ENCODE measurements around the gene CERS6. TPM values are rescaled to one million over a fixed set of nuclear protein-coding genes. Genes with fewer than 3 reads are reported as not detected.

The CERS6 gene
- total and polyA plus RNA-seq, 2 experiments from 2014 or later, result 7.4 to 35.0 TPM

- Mint-ChIP-seq H3K36me3 (ENCODE audit: low read depth) (peaks cover 16% of the 10 kb centered on the region), H3K4me1 (peaks cover 6% of the 10 kb centered on the region; the same call in 2 of the 3 replicates), H3K27ac (no peak overlapping the region), H3K4me3 (no peak overlapping the region), H3K9me3 (peaks cover 5% of the 10 kb centered on the region; the same call in 1 of the 3 replicates), H3K27me3 (ENCODE audit: insufficient read depth, low read depth, poor library complexity) (peaks cover 6% of the 10 kb centered on the region)
- H3K27me3 ChIP-seq (ENCODE audit: insufficient read depth), result no peaks in the 10 kb centered on the region
- H3K27ac ChIP-seq (ENCODE audit: low read depth), result no peak overlapping the region
- no peaks in the 10 kb centered on the region for H3K36me3 ChIP-seq (ENCODE audit: insufficient read depth)
- TF ChIP-seq EZH2 (IDR thresholded peaks at IDR 0.05; ENCODE audit: low read depth, unreplicated experiment) (no peak), CREB1 (CRISPR knock-in tag; IDR thresholded peaks at IDR 0.05; ENCODE audit: low read depth) (no peak), ETS1 (IDR thresholded peaks at IDR 0.05) (no peak)
- H3F3A ChIP-seq (replicated peaks; ENCODE audit: low read depth), result no peaks in the 10 kb centered on the region
- ATAC-seq, result no peak
- H3K79me2 ChIP-seq (replicated peaks; ENCODE audit: insufficient read depth), result no peaks in the 10 kb centered on the region
- H3K4me2 ChIP-seq, result no peak overlapping the region
- H3K9me2 ChIP-seq (ENCODE audit: insufficient read depth), result no peaks in the 10 kb centered on the region
- no peak overlapping the region for H3K4me3 ChIP-seq
- DNase-seq (ENCODE audit: low spot score), result no peak
- H4K20me1 ChIP-seq (replicated peaks; ENCODE audit: insufficient read depth), result no peaks in the 10 kb centered on the region
- peaks cover 4% of the 10 kb centered on the region; the same call in 1 of the 2 replicates for H3K4me1 ChIP-seq (ENCODE audit: insufficient read depth)
- no peak overlapping the region for H2AFZ ChIP-seq
These were observed 314.7 kb downstream of the CERS6 start for GRCh38 chr2:168770796-168771195.

GRCh38 chr2:168772704-168773103 lies 316.6 kb downstream of the CERS6 start:
- Histone ChIP-seq H3K27ac (ENCODE audit: low read depth) (no peak overlapping the region), H3K9me2 (ENCODE audit: insufficient read depth) (no peaks in the 10 kb centered on the region), H3K79me2 (replicated peaks; ENCODE audit: insufficient read depth) (no peaks in the 10 kb centered on the region), H3K27me3 (ENCODE audit: insufficient read depth) (no peaks in the 10 kb centered on the region), H2AFZ (no peak overlapping the region), H3F3A (replicated peaks; ENCODE audit: low read depth) (no peaks in the 10 kb centered on the region), H4K20me1 (replicated peaks; ENCODE audit: insufficient read depth) (no peaks in the 10 kb centered on the region), H3K4me2 (no peak overlapping the region), H3K4me1 (ENCODE audit: insufficient read depth) (peaks cover 4% of the 10 kb centered on the region; the same call in 1 of the 2 replicates), H3K4me3 (no peak overlapping the region), H3K36me3 (ENCODE audit: insufficient read depth) (no peaks in the 10 kb centered on the region)
- Mint-ChIP-seq H3K36me3 (ENCODE audit: low read depth) (peaks cover 24% of the 10 kb centered on the region), H3K27me3 (ENCODE audit: insufficient read depth, low read depth, poor library complexity) (peaks cover 3% of the 10 kb centered on the region), H3K27ac (no peak overlapping the region), H3K9me3 (peaks cover 9% of the 10 kb centered on the region; the same call in 2 of the 3 replicates), H3K4me1 (peaks cover 6% of the 10 kb centered on the region; the same call in 2 of the 3 replicates), H3K4me3 (no peak overlapping the region)
- DNase-seq (ENCODE audit: low spot score), result no peak
- no peak for ATAC-seq
- TF ChIP-seq JUNB (IDR thresholded peaks at IDR 0.05; ENCODE audit: unreplicated experiment) (no peak), ZNF331 (CRISPR knock-in tag; IDR thresholded peaks at IDR 0.05; ENCODE audit: low read depth) (no peak), NANOG (IDR thresholded peaks at IDR 0.05; ENCODE audit: borderline replicate concordance) (no peak), CTCF (conservative IDR thresholded peaks at IDR 0.05; ENCODE audit: low read depth in 2 of 2) (no peak), EZH2 (IDR thresholded peaks at IDR 0.05; ENCODE audit: low read depth, unreplicated experiment) (no peak), ZNF114 (CRISPR knock-in tag; IDR thresholded peaks at IDR 0.05) (no peak), STAT1 (IDR thresholded peaks at IDR 0.05; ENCODE audit: unreplicated experiment) (no peak), ZNF462 (CRISPR knock-in tag; IDR thresholded peaks at IDR 0.05) (no peak), ETS1 (IDR thresholded peaks at IDR 0.05) (no peak), POLR2AphosphoS5 (IDR thresholded peaks at IDR 0.05; ENCODE audit: low read depth) (no peak), CREB1 (CRISPR knock-in tag; IDR thresholded peaks at IDR 0.05; ENCODE audit: low read depth) (no peak)
